DOHH2 (cell line): ENCODE results near the gene OR2B6.

ENCODE experiments used
- EZH2phosphoT487 ChIP-seq: fragments of 200-600 bp; sonication (generic); IDR thresholded peaks from 2 replicates; pipeline ENCODE4 v1.6.1; 2017; ENCODE audit warnings: borderline replicate concordance, mild to moderate bottlenecking, antibody characterized with exemption, low read length, moderate library complexity, mixed read lengths
- TF ChIP-seq, protein P1 (sequence below): fragments of 200-600 bp; sonication (generic); IDR thresholded peaks from one replicate; pipeline ENCODE4 v1.5.1; 2014; ENCODE audit warnings: antibody characterized with exemption, mild to moderate bottlenecking, low read depth, low read length; ENCODE audit not compliant: poor library complexity, severe bottlenecking

DNA sequence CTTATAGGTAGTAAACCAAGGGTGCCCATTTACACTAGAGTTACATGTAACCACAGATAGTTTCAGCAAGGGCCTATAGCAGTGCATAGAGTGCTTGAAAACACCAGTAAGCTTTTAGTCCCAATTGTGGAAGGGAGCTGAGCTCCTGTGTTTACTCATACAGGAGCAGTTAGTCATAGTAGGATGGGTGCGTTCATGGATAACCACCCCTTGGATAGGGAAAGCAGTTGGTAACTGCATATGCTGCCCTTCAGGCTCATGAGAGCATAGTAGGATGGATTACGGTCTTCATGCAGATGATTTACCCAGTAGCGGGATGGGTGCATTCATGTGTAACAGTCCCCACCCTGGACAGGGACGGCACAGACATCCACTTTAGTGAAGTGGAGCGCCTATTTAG lies 45.1 kb downstream of the OR2B6 start:
- TF ChIP-seq, protein P1, sequence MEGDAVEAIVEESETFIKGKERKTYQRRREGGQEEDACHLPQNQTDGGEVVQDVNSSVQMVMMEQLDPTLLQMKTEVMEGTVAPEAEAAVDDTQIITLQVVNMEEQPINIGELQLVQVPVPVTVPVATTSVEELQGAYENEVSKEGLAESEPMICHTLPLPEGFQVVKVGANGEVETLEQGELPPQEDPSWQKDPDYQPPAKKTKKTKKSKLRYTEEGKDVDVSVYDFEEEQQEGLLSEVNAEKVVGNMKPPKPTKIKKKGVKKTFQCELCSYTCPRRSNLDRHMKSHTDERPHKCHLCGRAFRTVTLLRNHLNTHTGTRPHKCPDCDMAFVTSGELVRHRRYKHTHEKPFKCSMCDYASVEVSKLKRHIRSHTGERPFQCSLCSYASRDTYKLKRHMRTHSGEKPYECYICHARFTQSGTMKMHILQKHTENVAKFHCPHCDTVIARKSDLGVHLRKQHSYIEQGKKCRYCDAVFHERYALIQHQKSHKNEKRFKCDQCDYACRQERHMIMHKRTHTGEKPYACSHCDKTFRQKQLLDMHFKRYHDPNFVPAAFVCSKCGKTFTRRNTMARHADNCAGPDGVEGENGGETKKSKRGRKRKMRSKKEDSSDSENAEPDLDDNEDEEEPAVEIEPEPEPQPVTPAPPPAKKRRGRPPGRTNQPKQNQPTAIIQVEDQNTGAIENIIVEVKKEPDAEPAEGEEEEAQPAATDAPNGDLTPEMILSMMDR = no peak
- no peak for TF ChIP-seq EZH2phosphoT487
